ENCODE results near the gene OSTM1. TPM values are rescaled to one million over a fixed set of nuclear protein-coding genes. Genes with fewer than 3 reads are reported as not detected.
A peak's percentile ranks its signal among the peaks of the same experiment; 100 is the strongest.

The OSTM1 gene
- total RNA-seq, 2 experiments from 2014 or later = 10.5 to 19.1 TPM

DNA sequence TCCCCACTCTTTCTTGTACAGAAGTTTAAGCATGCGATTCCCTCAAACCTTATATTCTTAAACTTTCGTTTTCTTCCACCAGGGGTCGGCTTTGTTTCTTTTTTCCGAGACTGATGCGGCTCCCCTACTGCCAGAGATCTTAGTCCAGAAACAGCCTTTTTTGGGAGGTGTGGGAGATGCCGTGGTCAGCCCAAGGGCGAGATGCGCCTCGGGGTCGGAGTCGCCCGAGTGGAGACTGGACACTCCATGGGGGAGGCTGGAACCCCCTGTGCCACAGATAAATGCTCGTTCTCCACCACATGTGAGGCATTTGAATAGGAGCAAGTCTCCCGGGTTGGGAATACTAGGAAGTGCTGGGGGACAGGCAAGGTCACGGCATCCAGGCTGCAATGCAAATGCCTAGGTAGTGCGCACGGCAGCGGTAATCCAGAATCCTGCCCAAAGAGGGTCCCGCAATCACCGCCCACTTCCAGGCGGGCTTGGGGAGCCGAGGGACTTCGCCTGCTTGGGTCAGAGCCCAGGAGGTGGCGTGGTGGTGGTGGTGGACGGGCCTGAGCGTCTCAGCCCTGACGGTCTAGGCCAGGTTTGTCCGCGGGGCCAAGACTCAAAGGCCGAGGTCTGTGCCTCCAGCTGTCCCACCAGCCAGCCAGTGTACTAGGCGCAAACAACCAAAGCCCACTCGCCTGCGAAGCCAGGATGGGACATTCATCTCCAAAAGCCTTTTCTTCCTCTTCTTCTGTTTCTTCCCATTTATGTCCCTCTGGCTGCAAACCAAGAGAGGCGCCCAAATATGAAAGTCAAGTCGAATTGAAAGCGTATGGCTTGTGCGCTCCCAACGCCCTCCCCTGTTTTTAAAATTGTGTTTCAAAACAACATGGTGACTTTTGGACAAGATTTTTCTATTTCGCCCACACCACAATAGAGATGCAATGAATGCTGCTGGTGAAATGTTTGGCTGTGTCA, 39.3 kb upstream of the OSTM1 start:
- intact Hi-C loops (cut with micrococcal nuclease; ENCODE audit: unreplicated experiment) = loop anchor here (1.0 kb wide), 2 partner anchors 378 to 412 kb away; no protein-coding TSS in a partner anchor
- no TSS peak for BruUV-seq (replicated peaks)
- H3K4me1 ChIP-seq (ENCODE audit: insufficient read depth, low read length, poor library complexity, severe bottlenecking) = peaks cover 5% of the 10 kb centered on the region
- H4K20me1 ChIP-seq (ENCODE audit: insufficient read depth, low read length) = no peaks in the 10 kb centered on the region
- TF ChIP-seq, protein P1, sequence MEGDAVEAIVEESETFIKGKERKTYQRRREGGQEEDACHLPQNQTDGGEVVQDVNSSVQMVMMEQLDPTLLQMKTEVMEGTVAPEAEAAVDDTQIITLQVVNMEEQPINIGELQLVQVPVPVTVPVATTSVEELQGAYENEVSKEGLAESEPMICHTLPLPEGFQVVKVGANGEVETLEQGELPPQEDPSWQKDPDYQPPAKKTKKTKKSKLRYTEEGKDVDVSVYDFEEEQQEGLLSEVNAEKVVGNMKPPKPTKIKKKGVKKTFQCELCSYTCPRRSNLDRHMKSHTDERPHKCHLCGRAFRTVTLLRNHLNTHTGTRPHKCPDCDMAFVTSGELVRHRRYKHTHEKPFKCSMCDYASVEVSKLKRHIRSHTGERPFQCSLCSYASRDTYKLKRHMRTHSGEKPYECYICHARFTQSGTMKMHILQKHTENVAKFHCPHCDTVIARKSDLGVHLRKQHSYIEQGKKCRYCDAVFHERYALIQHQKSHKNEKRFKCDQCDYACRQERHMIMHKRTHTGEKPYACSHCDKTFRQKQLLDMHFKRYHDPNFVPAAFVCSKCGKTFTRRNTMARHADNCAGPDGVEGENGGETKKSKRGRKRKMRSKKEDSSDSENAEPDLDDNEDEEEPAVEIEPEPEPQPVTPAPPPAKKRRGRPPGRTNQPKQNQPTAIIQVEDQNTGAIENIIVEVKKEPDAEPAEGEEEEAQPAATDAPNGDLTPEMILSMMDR (conservative IDR thresholded peaks at IDR 0.05; ENCODE audit: low read length) = peak; percentile 80
- no peak for TF ChIP-seq EZH2phosphoT487 (IDR thresholded peaks at IDR 0.05; ENCODE audit: borderline replicate concordance, low read depth, low read length)
- ChIA-PET CTCF (ENCODE audit: unreplicated experiment) (no interaction called here), POLR2A (interaction anchor here (0.5 to 0.8 kb wide), 3 partner anchors 24 to 771 kb away, joined by 3 to 4 read pairs (median 3); no protein-coding TSS in a partner anchor)
- no peaks in the 10 kb centered on the region for H3K36me3 ChIP-seq (ENCODE audit: insufficient read depth, low read length)
- no peaks in the 10 kb centered on the region for H3K9me3 ChIP-seq (ENCODE audit: low read length)
- no peaks in the 10 kb centered on the region for H3K9me2 ChIP-seq (ENCODE audit: insufficient read depth, low read length)
- H3K4me2 ChIP-seq (ENCODE audit: low read length) = peak overlapping the region; percentile 36; the same call in 1 of the 2 replicates
- H3K27ac ChIP-seq (ENCODE audit: low read depth, low read length, poor library complexity, severe bottlenecking) = no peak overlapping the region
- H3K4me3 ChIP-seq (ENCODE audit: low read depth, low read length, poor library complexity, severe bottlenecking) = no peak overlapping the region
- no peak overlapping the region for H2AFZ ChIP-seq (ENCODE audit: low read length)
- H3K79me2 ChIP-seq (ENCODE audit: insufficient read depth, low read depth, low read length) = no peaks in the 10 kb centered on the region
- peak; percentile 45 for DNase-seq (ENCODE audit: low spot score)

DNA sequence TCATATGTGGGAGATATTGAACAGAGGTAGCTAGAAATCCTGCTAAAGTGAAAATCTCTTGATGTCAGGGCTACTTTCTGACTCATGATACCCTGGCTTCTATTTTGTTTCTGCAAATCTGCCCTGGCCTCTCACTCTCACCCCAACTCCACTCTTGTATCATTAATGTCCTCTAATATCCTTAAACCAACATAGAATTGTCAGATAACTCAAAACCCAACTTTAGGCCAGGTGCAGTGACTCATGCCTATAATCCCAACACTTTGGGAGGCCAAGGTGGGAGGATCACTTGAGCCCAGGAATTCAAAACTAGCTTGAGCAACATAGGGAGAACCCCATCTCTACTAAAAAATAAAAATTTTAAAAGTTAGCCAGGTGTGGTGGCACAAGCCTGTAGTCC, 33.8 kb upstream of the OSTM1 start:
- intact Hi-C loops (cut with micrococcal nuclease; ENCODE audit: unreplicated experiment) = no loop called here
- no peak overlapping the region for H2AFZ ChIP-seq (ENCODE audit: low read length)
- no peaks in the 10 kb centered on the region for H3K79me2 ChIP-seq (ENCODE audit: insufficient read depth, low read depth, low read length)
- no TSS peak for BruUV-seq (replicated peaks)
- POLR2A ChIA-PET = no interaction called here
- no peaks in the 10 kb centered on the region for H4K20me1 ChIP-seq (ENCODE audit: insufficient read depth, low read length)
- no peaks in the 10 kb centered on the region for H3K9me3 ChIP-seq (ENCODE audit: low read length)
- no peaks in the 10 kb centered on the region for H3K4me1 ChIP-seq (ENCODE audit: insufficient read depth, low read length, poor library complexity, severe bottlenecking)
- H3K4me2 ChIP-seq (ENCODE audit: low read length) = no peak overlapping the region
- no peaks in the 10 kb centered on the region for H3K36me3 ChIP-seq (ENCODE audit: insufficient read depth, low read length)
- no peaks in the 10 kb centered on the region for H3K9me2 ChIP-seq (ENCODE audit: insufficient read depth, low read length)
- CTCF ChIA-PET (ENCODE audit: unreplicated experiment) = interaction anchor here (0.6 kb wide), 1 partner anchor 32 kb away, joined by 3 read pairs; no protein-coding TSS in a partner anchor
- no peak overlapping the region for H3K4me3 ChIP-seq (ENCODE audit: low read depth, low read length, poor library complexity, severe bottlenecking)
- DNase-seq (ENCODE audit: low spot score) = no peak
- TF ChIP-seq, protein P1 (conservative IDR thresholded peaks at IDR 0.05; ENCODE audit: low read length) = no peak
- no peak for TF ChIP-seq EZH2phosphoT487 (IDR thresholded peaks at IDR 0.05; ENCODE audit: borderline replicate concordance, low read depth, low read length)
- no peak overlapping the region for H3K27ac ChIP-seq (ENCODE audit: low read depth, low read length, poor library complexity, severe bottlenecking)

DNA sequence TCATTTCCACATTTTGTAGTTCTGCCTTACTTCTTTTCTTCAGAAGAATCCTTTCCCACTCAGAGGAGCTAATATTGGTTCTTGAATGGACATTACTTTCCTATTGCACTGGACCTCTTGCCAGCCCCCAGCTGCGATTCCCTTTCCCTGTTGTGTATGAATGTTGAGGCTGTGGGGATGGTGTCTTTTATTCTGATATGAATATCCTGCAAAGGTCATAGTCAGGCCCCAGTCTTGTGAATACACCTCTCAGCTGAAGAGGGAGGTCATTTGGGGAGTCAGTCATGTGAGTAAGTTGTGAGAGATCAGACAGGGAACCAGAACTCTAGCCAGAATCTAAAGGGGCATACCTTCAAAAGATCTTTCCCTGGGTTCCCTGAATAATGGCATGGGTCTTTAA, 32.6 kb upstream of the OSTM1 start:
- H3K9me3 ChIP-seq (ENCODE audit: low read length) = no peaks in the 10 kb centered on the region
- H3K79me2 ChIP-seq (ENCODE audit: insufficient read depth, low read depth, low read length) = no peaks in the 10 kb centered on the region
- H4K20me1 ChIP-seq (ENCODE audit: insufficient read depth, low read length) = no peaks in the 10 kb centered on the region
- intact Hi-C loops (cut with micrococcal nuclease; ENCODE audit: unreplicated experiment) = no loop called here
- TF ChIP-seq, protein P1 (conservative IDR thresholded peaks at IDR 0.05; ENCODE audit: low read length) = no peak
- no peak for TF ChIP-seq EZH2phosphoT487 (IDR thresholded peaks at IDR 0.05; ENCODE audit: borderline replicate concordance, low read depth, low read length)
- H3K4me3 ChIP-seq (ENCODE audit: low read depth, low read length, poor library complexity, severe bottlenecking) = no peak overlapping the region
- ChIA-PET CTCF (ENCODE audit: unreplicated experiment) (no interaction called here), POLR2A (no interaction called here)
- H3K4me2 ChIP-seq (ENCODE audit: low read length) = no peak overlapping the region
- DNase-seq (ENCODE audit: low spot score) = no peak
- H3K9me2 ChIP-seq (ENCODE audit: insufficient read depth, low read length) = no peaks in the 10 kb centered on the region
- no peaks in the 10 kb centered on the region for H3K36me3 ChIP-seq (ENCODE audit: insufficient read depth, low read length)
- H3K4me1 ChIP-seq (ENCODE audit: insufficient read depth, low read length, poor library complexity, severe bottlenecking) = no peaks in the 10 kb centered on the region
- no peak overlapping the region for H2AFZ ChIP-seq (ENCODE audit: low read length)
- H3K27ac ChIP-seq (ENCODE audit: low read depth, low read length, poor library complexity, severe bottlenecking) = no peak overlapping the region
- no TSS peak for BruUV-seq (replicated peaks)
